HUDEP-2 (cell line): ENCODE measurements around the gene BEST3.

Experiments used
- DNase-seq, 76 experiments: peaks; one replicate each; lab custom pipeline; 2025; ENCODE audit not compliant: unreplicated experiment in 76 of 76; lab: John Stamatoyannopoulos, UW

BEST3 gene

DNA sequence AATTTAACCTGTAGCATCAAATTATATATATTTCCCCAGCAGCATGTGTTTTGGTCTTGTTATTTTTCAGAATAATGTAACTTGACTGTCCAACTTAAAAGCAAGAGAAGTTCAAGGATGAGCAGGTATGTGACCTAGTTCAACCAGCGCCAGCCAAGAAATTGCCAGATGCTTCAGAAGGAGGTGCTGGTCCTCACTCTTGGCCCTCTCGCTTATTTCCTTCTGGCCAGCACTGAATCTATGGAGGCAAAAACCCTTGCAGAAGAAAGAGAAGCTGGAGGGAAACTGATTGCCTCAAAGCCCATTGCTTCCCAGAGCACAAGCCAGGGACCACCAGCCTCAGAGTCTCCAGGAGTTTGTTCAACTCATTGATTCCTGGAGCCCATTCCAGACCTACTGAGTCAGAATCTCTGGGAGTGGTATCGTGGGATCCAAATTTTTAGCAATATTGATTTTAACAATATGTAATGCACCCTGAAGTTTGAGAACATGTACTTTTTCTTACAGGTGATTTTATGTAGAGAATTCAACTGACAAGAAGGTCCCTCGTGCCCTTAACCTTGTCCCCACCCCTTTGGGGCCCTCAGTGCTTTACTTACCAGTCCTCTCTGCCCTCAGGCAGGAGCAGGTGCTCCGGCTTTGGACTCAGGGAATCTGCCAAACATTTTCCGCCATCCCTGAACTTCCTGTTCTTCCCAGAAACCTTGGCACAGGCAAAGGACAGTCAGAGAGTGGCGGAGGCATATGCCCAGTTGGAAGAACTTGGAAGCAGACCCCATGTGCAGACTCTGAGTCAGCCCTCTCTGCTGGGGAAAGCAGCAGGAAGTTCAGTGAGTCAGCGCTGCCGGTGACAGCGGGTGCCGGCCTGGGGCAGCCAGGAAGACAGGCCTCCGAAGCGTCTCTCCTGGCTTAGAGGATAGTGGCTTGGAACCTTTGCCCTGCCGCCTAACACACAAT is 10.4 kb downstream of the BEST3 start:
- DNase-seq: no peak

DNA sequence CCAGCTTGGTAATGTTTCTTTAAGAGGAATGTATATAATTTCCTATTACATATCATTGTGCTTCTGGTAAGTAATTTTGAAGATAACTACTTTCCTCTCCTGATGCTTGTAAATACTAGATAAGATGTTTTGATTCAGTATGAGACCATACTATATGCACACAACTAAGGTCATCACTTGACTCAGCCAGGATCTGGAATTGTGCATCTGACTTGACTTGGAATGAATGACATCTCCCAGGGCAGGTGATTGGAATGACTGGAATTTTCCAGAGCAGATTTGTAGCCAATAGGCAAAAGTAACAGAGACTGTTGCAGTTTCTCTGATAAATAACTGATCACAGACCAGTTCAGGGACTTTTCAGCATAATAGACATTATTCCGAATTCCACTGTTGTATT is 11.1 kb downstream of the BEST3 start:
- DNase-seq: no peak

DNA sequence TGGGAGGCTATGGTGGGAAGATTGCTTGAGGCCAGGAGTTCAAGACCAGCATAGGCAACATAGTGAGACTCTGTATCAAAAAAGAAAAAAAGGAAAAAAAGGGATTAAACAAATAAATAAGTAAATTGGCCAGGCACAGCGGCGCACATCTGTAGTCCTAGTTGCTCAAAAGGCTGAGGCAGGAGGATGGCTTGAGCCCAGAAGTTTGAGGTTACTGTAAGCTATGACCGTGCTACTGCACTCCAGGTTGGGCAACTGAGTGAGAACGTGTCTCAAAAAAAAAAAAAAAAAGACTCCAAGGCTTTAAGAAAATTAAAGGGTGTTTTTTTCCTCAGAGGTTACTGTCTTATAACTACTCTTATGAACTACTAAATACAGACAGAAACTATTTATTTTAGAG is 11.7 kb downstream of the BEST3 start:
- no peak for DNase-seq

DNA sequence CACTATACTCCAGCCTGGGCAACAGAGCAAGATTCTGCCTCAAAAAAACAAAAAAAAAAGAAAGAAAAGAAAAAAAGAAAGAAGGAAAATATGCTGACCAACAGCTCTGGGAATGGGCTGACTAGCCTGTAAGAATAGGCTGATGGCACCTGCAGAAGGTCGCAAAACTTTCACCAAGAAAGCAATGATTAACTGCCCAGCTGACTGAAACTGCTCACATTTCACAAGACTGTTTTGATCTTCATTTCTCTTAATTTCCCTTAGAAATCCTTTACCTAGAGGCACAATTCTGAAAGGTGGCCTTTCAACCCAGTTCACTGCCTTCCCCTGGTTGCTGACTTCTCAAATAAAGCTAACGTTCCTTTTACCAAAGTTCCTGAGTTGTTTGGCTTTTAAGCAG is 12.4 kb downstream of the BEST3 start:
- DNase-seq: no peak

DNA sequence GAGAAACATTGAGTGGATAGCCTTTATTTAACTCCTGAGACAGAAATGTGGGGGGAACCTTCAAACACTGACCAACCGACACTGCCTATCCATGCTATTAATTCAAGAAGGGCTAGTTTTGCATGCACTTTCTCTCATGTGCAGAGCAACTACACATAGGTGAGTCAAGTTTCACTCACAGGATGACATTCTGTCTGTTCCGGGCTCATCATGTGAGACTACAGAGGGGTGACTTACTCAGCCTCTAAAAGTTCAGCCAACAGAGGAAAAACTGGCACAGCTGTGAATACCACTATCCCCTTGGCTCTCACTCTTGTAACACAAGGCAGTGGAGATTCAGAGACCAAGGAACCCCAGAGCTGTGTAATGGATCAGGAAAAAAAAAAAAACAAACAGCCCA is 13.3 kb downstream of the BEST3 start:
- DNase-seq: no peak

DNA sequence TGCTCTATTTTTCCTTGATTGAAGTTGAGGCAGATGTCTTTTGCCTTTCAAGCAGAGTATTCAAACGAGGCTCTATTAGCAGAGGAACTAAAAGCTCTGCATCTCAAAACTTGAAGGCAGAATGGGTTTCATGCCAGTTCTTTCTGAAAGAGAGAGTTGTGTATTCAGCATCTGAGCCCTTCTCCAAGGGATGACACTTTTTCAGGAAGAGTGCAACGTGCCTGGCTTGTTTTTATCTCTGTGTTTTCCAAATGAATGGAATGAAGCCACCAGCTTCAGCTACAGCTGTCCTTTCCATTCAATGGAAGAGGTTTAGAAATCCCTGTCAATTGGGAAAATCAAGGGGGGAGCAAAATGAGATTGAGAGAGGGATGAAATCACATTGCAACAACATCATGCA is 14.6 kb downstream of the BEST3 start:
- DNase-seq: no peak

DNA sequence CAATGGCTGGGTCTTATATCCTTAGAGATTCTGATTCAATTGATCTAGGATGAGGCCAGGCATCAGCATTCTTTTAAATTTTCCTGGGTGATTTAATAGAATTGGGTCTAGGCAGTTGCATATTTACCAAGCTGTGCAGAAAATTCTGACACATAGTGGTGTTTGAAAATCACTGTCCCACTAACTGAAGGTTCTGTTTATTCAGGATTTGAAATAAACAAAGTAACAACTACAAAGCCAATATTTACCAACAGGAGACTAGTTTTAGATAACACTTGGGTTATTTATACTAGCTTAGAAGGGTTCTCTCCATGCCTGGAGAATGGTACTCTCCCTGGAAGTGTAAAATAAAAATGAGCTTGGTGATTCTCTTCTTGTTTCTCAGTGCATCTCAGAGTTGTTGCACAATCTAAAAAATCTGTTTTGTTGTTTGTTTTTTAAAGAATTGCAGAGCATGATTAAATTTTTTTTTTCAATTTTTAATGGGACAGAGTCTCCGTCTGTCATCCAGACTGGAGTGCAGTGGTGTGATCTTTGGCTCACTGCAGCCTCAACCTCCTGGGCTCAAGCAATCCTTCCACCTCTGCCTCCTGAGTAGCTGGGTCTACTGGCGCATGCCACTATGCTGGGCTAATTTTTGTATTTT is 16.9 kb downstream of the BEST3 start:
- DNase-seq: no peak

DNA sequence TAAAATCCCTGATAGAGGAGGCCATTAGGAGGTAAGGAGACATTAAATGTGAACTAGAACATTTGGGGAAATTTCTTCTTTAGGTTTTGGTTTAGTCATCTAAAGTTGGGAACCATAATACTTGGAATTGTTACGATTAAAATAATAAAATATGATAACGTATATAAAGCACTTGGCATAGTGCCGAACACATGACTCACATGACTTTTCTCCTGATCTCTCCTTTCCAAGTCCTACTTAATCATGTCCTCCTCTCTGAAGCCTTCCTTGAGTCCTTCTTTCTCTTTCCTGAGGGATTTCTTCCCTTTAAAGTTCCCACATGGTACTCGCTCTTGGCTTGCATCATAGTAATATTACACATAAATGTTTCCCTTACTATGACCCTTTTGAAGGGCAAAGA is 20.0 kb downstream of the BEST3 start:
- DNase-seq: no peak

DNA sequence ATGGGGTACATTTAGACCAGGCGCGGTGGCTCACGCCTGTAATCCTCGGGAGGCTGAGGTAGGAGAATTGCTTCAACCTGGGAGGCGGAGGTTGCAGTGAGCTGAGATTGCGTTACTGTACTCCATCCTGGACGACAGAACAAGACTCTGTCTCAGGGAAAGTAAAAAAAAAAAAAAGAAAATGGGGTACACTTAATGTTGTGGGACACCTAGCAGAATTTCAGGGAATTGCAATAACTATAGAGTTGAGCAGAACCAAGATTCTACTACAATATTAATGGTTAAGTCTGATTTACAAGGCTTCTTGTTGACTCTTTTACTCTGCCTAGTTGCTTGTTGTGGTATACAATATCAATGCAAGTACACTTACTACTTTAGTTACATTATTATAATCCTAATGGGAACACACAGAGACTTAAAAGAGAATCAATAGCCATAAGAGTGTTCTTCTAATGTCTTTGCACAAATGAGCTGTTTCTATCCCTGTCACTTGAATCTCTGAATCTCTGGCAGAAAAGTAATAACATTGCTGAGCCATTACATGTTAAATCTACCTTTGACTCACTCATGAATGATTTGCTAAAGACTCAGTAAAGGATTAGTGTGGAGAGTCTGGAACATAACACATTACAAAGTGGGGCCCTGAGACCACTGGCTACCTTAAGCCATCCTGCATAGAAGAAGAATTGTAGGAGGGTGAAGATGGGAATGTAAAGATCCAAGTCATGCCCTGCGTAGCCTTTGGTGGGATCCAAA is 22.7 kb downstream of the BEST3 start:
- DNase-seq: no peak

DNA sequence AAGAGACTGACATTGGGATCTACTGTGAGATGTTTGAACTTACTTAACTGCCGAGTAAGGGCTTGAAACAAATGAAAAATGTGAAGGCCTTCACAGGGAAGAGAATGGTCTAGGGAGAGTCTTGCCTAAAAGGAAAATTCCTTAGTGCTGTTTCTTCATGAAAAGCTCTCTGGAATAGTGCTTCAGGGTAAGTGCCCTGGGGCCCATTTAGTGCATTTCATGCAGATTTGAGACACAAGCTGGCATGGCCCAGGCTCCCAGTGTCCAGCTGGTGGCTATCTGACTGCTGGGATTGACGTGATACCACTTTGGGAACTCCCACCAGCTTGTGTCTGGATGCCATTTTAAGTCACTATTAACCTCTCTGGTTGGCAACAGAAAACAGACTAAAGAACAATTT is 26.9 kb downstream of the BEST3 start:
- DNase-seq: no peak

DNA sequence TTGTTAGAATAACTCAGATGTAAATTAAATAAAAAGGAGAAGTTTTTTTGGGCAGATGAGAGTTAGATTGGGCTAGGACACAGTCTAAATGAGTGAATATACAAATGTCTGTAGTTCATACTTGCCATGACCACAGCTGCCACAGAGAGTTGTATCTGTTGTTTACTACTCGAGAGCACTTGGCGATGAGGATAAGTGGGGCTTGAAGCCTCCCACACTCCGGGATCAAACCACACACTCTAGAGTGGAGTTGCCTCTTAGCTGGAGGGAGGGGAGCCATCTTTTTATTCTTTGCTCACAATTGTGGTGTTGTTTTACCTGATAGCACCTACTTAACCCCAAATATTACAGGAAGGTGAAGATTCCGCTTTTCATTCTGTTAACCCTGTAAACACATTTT is 27.5 kb downstream of the BEST3 start:
- no peak for DNase-seq

DNA sequence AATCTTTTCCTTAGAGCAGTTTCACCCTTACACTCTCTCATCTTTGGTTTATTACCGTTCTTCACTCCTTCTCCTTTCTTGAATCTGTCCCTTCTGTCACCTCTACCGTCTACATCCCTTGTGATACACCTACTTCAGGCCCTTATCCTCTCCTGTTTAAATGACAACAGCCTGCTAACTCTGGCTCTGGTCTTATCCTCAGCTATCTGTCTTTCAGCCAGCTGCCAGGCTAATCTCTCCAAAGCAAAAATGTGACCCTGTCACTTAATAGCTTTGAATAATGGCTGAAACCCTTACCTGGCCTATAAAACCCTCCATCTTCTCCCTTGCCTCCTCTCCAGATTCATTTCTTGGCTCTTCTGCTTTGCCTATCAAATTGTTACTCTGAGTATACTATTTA is 32.3 kb downstream of the BEST3 start:
- DNase-seq: peak in 2 of 76 experiments; percentile 11 to 17

DNA sequence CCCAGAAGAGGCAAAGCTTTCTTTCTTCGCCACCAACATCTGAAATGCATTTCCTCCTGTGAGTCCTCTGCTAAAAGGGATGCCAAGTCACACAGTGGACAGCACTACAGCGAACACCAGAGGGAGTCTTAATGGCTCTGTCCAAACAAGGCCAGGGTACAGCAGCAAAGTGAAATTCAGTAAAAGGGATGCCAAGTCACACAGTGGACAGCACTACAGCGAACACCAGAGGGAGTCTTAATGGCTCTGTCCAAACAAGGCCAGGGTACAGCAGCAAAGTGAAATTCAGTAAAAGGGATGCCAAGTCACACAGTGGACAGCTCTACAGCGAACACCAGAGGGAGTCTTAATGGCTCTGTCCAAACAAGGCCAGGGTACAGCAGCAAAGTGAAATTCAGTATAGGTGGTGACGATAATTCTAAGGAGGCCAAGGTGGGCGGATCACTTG is 34.1 kb downstream of the BEST3 start:
- DNase-seq: peak in 4 of 76 experiments; percentile 8 to 23 (median 13)

DNA sequence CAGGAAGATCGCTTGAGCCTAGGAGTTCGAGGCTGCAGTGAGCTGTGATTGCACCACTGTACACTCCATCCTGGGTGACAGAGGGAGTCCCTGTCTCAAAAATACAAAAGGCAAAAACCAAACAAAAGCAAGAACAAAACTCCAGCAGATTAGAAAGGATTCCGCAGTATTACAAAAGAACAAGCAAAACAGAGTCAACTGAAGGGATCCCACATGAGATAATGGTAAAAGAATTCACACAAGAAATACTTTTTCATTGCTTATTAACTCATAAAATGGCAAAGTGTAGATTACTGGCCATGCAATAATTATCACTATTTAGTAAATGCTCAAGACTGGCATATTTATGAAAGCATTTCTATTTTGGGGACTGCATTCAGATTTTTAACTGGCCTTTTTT is 35.4 kb downstream of the BEST3 start:
- DNase-seq: no peak

DNA sequence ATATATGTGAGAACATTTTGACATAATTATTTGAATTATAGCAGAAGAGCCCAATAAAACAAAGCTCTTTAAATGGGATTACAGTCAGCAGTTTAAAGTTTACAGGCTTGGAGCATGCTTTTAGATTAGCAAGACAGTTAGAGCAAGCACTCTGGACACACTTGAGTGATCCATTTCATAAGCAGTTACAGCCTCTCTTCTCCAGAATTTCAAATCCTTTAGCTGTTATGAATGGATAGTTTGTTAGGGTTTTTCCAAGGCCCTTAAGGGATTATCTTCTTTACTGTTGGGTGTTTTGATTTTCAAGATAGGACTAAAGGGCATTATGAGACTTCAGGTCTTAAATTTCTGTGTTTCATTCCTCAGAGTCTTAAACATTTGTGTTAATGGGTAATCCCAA is 36.3 kb downstream of the BEST3 start:
- no peak for DNase-seq

DNA sequence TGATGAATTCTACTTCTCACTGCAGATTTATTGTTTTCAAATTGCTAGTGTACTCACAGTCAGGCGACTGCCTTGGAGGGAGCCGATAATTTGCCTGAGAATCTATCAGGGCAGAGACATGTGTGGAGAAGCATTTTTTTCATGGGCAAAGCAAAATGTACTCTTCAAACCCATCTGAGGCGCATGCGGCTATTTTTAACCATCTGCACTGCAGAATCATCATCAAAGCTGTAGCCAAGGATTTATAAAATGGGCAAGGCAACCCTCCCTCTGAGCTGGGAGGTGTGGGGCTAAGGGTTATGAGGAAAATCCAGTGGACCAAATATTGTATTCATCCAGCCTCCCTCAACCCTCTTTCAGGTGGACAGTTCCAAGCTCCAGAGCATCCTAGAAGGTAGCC is 37.7 kb downstream of the BEST3 start:
- DNase-seq: no peak

DNA sequence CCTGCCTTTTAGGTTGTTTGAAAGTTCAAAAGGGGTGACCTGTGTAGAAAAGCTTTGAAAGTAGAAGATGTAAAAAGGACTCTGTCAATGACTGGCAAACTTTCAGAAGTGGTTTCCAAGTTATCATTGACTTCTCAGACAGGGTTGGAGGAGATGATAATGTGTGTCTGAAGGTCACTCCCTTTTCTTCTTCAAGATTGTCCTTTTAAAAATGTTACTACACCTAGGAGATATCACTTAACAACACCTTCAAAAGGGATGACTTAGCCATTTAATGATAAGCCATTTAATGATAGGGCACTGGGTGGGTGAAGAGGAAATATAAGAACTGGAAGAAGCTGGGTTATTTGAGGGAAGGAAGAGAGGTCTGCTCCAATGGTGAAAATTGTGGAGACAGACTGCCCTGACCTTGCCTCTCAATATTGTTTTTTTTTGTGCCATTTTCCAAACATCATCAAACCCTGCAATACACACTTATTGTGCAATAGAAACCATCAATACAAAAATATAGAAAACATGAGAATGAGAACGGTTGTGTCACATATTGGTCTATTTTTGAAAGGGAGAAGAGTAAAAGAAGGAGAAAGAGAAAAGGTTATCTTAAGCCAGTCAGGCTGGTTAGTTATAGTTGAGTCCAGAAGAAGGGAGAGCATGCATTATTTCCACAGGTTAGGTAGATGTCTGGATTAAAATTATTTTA is 38.8 kb downstream of the BEST3 start:
- peak in 36 of 76 experiments; percentile 8 to 91 (median 71) for DNase-seq

DNA sequence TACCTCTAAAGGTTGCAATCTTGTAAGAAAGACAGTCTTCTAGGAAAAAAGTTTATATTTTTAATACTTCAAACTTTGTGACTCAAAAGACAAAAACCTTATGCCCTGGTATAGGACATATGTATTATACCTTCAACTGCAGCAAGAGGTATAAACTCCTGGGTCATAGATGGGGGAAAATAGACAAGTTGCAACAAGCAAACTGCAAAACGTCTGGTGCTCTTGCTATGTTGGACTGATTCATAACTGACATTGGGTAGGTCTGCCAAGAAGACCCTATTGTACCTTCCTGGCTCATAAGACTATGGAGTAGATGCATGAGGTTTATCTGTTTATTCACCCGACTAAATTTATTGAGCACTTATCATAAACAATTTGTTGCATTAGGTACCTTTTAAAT is 40.9 kb downstream of the BEST3 start:
- DNase-seq: no peak

DNA sequence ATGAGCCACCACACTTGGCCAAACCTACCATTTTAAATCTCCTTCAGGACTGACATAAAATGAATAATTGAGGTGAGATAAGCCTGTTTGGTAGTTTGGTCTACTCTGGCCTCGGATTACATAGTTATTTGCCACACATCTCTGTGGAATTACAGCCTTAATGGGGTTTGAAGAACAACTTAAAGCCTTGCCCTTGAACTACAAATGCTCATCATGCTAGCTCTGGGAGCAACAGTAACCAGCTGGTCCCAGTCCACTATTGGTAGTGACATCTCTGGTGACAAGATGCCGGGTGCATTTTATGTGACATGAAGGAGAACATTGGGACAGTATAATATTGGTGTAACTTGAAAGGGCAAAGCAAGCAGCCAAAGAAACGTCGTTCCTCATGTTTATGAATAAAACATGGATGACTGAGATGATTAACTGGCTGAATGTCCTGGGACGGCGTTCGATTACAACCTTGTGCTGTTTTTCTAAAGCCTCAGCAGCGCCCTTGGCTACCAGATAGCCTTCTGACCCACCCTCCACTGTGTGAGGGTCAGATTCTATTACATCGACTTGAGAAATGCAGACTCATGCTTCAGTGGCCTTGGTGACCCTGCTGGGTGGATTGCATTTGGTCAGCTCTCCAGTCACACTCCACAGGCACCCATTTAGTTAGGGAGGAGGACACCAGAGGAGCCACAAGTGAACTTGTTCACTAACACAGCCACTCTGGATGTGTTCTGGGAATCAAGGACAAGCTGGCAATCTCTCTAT is 41.5 kb downstream of the BEST3 start:
- DNase-seq: no peak
